Adrenal gland (tissue), 12 donors: Measurements from ENCODE around the gene TMEM19. TPM values are rescaled to one million over a fixed set of nuclear protein-coding genes. Genes with fewer than 3 reads are reported as not detected.
"Not testable (repeated sequence)": the region's sequence is repeated elsewhere in the genome, so short reads cannot be mapped to it uniquely, and the experiment has no call there.

Experiments used
- DNase-seq, 7 donors: peaks; one replicate each; pipeline ENCODE4 v3.0.0-alpha.2; 2019 to 2020
- H3K27ac ChIP-seq, 5 donors: fragments of 200-600 bp; sonication (generic) in 4 of 5; 1 replicate in 3 of 5; 2 replicates in 2 of 5; pipeline versions ENCODE4 v1.5.1 to v1.8.0; 2016 to 2020; ENCODE audit warnings: mild to moderate bottlenecking in 1 of 5
- H3K27me3 ChIP-seq: fragments of 200-600 bp; 2 replicates; pipeline ENCODE4 v1.8.0; 2021
- H3K36me3 ChIP-seq, 2 donors: fragments of 200-600 bp; replicated peaks in 1 of 2; 1 replicate in 1 of 2; 2 replicates in 1 of 2; pipeline versions ENCODE4 v1.5.1 to v1.8.0; 2018 to 2022
- H3K4me1 ChIP-seq, 2 donors: fragments of 200-600 bp; replicated peaks in 1 of 2; 1 replicate in 1 of 2; 2 replicates in 1 of 2; pipeline versions ENCODE4 v1.5.1 to v1.8.0; 2018 to 2021
- H3K4me3 ChIP-seq, 4 donors: fragments of 200-600 bp; sonication (generic) in 3 of 4; one replicate each; pipeline ENCODE4 v1.5.1; 2016 to 2018
- H3K9me3 ChIP-seq, 3 donors: fragments of 200-600 bp; sonication (generic) in 1 of 3; replicated peaks in 1 of 3; 1 replicate in 2 of 3; 2 replicates in 1 of 3; pipeline versions ENCODE4 v1.5.1 to v1.8.0; 2016 to 2021
- CTCF ChIP-seq, 6 experiments: fragments of 450-650 bp in 4 of 6; fragments of 200-600 bp in 2 of 6; sonication (generic) in 1 of 6; IDR thresholded peaks; 1 replicate in 5 of 6; 2 replicates in 1 of 6; pipeline versions ENCODE4 v1.5.1 to v1.8.0; 2016 to 2021; ENCODE audit warnings: antibody characterized with exemption in 6 of 6, mild to moderate bottlenecking in 2 of 6, moderate library complexity in 1 of 6
- POLR2A ChIP-seq, 2 donors: fragments of 450-650 bp; IDR thresholded peaks; one replicate each; pipeline ENCODE4 v1.6.1; 2017; ENCODE audit warnings: antibody characterized with exemption in 2 of 2, mild to moderate bottlenecking in 2 of 2, moderate library complexity in 1 of 2
- WGBS, 4 donors: extraction: QIAGEN DNeasy Blood & Tissue Kit in 2 of 4; methylation state at CpG; one replicate each; pipeline versions ENCODE4 v1.1.5 to v1.1.7; 2013 to 2017; 5-methylcytosine and 5-hydroxymethylcytosine counted together
- intact Hi-C, 2 donors: fragments of 100-400 bp; cut with DNase I; formaldehyde crosslinking; loops; one replicate each; pipeline versions ENCODE4 v1.14.1 to v1.15.0; 2022 to 2023
- polyA plus RNA-seq, 3 donors: library from polyadenylated mRNA; stranded (reverse); fragments of 200-250 nt in 2 of 3; fragments of 350-450 nt in 1 of 3; fragmentation: Illumina TruSeq in 1 of 3; extraction: RNeasy Lipid Tissue Mini Kit (QIAGEN cat#74804) in 1 of 3; gene quantifications; one replicate each; pipeline ENCODE4 v1.2.3, GENCODE V29; 2013 to 2014
- total RNA-seq, 9 donors: library from RNA; depleted of rRNA in 4 of 9; stranded (reverse); fragments of >200 nt in 4 of 9; fragments of 120-200 nt in 1 of 9; fragmentation: NEBNext Ultra II Directional in 1 of 9; extraction: Animal tissue kit (Norgen Biotek cat#: 25700) in 1 of 9; gene quantifications; one replicate each; pipeline versions ENCODE4 v1.1.0 to v1.2.4, GENCODE V29; 2013 to 2023
- donor health status: healthy with polysubstance abuse.
- donor health status: Bipolar disorder and iron deficiency.
- donor health status: DM: yes; HTN: yes; CAD: no.
- donor health status: DM: no; HTN: no; CAD: no.
- donor health status: DM: no; HTN: no; CAD: no.
- donor health status: DM: yes; HTN: yes; CAD: no.

The TMEM19 gene
- total and polyA plus RNA-seq, 12 donors, result 2.8 to 22.1 (median 18.1) TPM

- H3K27me3 ChIP-seq, result no peaks in the 10 kb centered on the region
- no peak overlapping the region for H3K4me3 ChIP-seq
- no peak for TF ChIP-seq CTCF (IDR thresholded peaks at IDR 0.05)
- TF ChIP-seq POLR2A (IDR thresholded peaks at IDR 0.05), result no peak
- peaks cover 8 to 24% of the 10 kb centered on the region in 2 donors for H3K4me1 ChIP-seq
- H3K36me3 ChIP-seq, result no peaks in the 10 kb centered on the region
- no peaks in the 10 kb centered on the region for H3K9me3 ChIP-seq
- intact Hi-C loops, result no loop called here
- H3K27ac ChIP-seq, result no peak overlapping the region
- no peak for DNase-seq
- WGBS, 4 donors, result 77 to 86% (median 85%) methylated on average over 5 of the region's 5 CpGs
Observed at GRCh38 chr12:71683633-71684032, 2.2 kb upstream of the TMEM19 start.

GRCh38 chr12:71684081-71684480, 1.8 kb upstream of the TMEM19 start:
- H3K36me3 ChIP-seq, result no peaks in the 10 kb centered on the region
- H3K27me3 ChIP-seq, result no peaks in the 10 kb centered on the region
- 61 to 67% (median 66%) methylated on average over 5 of the region's 5 CpGs for WGBS, 4 donors
- DNase-seq, result no peak
- intact Hi-C loops, result no loop called here
- peaks cover 8 to 24% of the 10 kb centered on the region in 2 donors for H3K4me1 ChIP-seq
- TF ChIP-seq CTCF (IDR thresholded peaks at IDR 0.05), result no peak
- TF ChIP-seq POLR2A (IDR thresholded peaks at IDR 0.05), result no peak
- no peak overlapping the region for H3K27ac ChIP-seq
- peak overlapping the region in 1 of 4 donors; percentile 13 for H3K4me3 ChIP-seq
- no peaks in the 10 kb centered on the region for H3K9me3 ChIP-seq

- H3K36me3 ChIP-seq, result no peaks in the 10 kb centered on the region
- no peaks in the 10 kb centered on the region for H3K27me3 ChIP-seq
- H3K4me1 ChIP-seq, result peaks cover 8 to 24% of the 10 kb centered on the region in 2 donors
- H3K27ac ChIP-seq, result peak overlapping the region; percentile 28 to 92 (median 85)
- WGBS, 4 donors, result 21 to 31% (median 24%) methylated on average over 19 of the region's 19 CpGs
- TF ChIP-seq POLR2A (IDR thresholded peaks at IDR 0.05), result no peak
- TF ChIP-seq CTCF (IDR thresholded peaks at IDR 0.05), result no peak
- peak overlapping the region; percentile 10 to 82 (median 62) for H3K4me3 ChIP-seq
- DNase-seq, result no peak
- H3K9me3 ChIP-seq, result no peaks in the 10 kb centered on the region
- intact Hi-C loops, result no loop called here
Observed at GRCh38 chr12:71685312-71685906, 473 bp upstream of the TMEM19 start.

- H3K9me3 ChIP-seq, result no peaks in the 10 kb centered on the region
Observed at GRCh38 chr12:71686658-71687025, 760 bp downstream of the TMEM19 start.

GRCh38 chr12:71687172-71687571, 1.3 kb downstream of the TMEM19 start:
- WGBS, 4 donors, result 85 to 93% (median 88%) methylated on average over 11 of the region's 11 CpGs

More at GRCh38 chr12:71686658-71687025, 760 bp downstream of the TMEM19 start:
- Histone ChIP-seq H3K27me3 (no peaks in the 10 kb centered on the region), H3K36me3 (no peaks in the 10 kb centered on the region), H3K4me3 (peak overlapping the region; percentile 29 to 82 (median 62)), H3K27ac (peak overlapping the region in 4 of 5 donors; percentile 84 to 92 (median 85)), H3K4me1 (peaks cover 8 to 24% of the 10 kb centered on the region in 2 donors)
- 7 to 13% (median 11%) methylated on average over 3 of the region's 3 CpGs for WGBS, 4 donors
- TF ChIP-seq CTCF (IDR thresholded peaks at IDR 0.05), result no peak
- intact Hi-C loops, result no loop called here
- DNase-seq, result no peak

More at GRCh38 chr12:71687172-71687571, 1.3 kb downstream of the TMEM19 start:
- H3K36me3 ChIP-seq, H3K9me3 ChIP-seq, DNase-seq, H3K27ac ChIP-seq, intact Hi-C loops, H3K27me3 ChIP-seq: not testable (repeated sequence)
- Histone ChIP-seq H3K4me1 (peaks cover 8 to 24% of the 10 kb centered on the region in 2 donors), H3K4me3 (peak overlapping the region in 1 of 4 donors; percentile 55)
